MM.1S (cell line): ENCODE measurements around the gene LIN28B.
"Not testable (repeated sequence)": the region's sequence is repeated elsewhere in the genome, so short reads cannot be mapped to it uniquely, and the experiment has no call there.

Source experiments
- CTCF ChIP-seq: fragments of 300-600 bp; sonication (generic); IDR thresholded peaks from 2 replicates; pipeline ENCODE4 v1.5.1; 2016; ENCODE audit warnings: antibody characterized with exemption, low read length, mixed read lengths
- EZH2 ChIP-seq: fragments of 300-600 bp; sonication (generic); optimal IDR thresholded peaks from 2 replicates; pipeline ENCODE3; 2017; ENCODE audit warnings: low read depth, mild to moderate bottlenecking, antibody characterized with exemption, low read length, mixed read lengths
- EZH2phosphoT487 ChIP-seq: fragments of 300-600 bp; sonication (generic); IDR thresholded peaks from 2 replicates; pipeline ENCODE4 v1.6.1; 2018; ENCODE audit warnings: antibody characterized with exemption, low read length

- TF ChIP-seq EZH2, EZH2phosphoT487, CTCF: not testable (repeated sequence)
These were observed 34.2 kb downstream of the LIN28B start for GRCh38 chr6:104991062-104991461.
